Left lung (tissue), 10 donors: ENCODE results near the gene CHM. TPM values are rescaled to one million over a fixed set of nuclear protein-coding genes. Genes with fewer than 3 reads are reported as not detected.
"Not testable (repeated sequence)": the region's sequence is repeated elsewhere in the genome, so short reads cannot be mapped to it uniquely, and the experiment has no call there.

Experiments
- ATAC-seq: fragments of 200-7000 bp; cut with Tn5 transposase; one replicate; pipeline ENCODE4 v1.9.1; 2020; ENCODE audit warnings: moderate library complexity
- DNase-seq, 4 donors: peaks; one replicate each; pipeline ENCODE4 v3.0.0-alpha.2; 2013 to 2020
- H3K27ac ChIP-seq, 2 donors: fragments of 200-600 bp; sonication (generic) in 1 of 2; one replicate each; pipeline versions ENCODE4 v1.5.0 to v1.8.0; 2020 to 2021
- H3K27me3 ChIP-seq, 2 donors: fragments of 200-600 bp; sonication (generic) in 1 of 2; one replicate each; pipeline versions ENCODE4 v1.5.0 to v1.8.0; 2020 to 2021
- H3K36me3 ChIP-seq, 2 donors: fragments of 200-600 bp; sonication (generic) in 1 of 2; one replicate each; pipeline versions ENCODE4 v1.5.0 to v1.8.0; 2020 to 2021
- H3K4me1 ChIP-seq, 2 donors: fragments of 200-600 bp; one replicate each; pipeline ENCODE4 v1.8.0; 2021
- H3K4me3 ChIP-seq, 2 donors: fragments of 200-600 bp; sonication (generic) in 1 of 2; one replicate each; pipeline versions ENCODE4 v1.5.0 to v1.8.0; 2020 to 2021; ENCODE audit warnings: mild to moderate bottlenecking in 1 of 2
- H3K9me3 ChIP-seq, 2 donors: fragments of 200-600 bp; sonication (generic) in 1 of 2; one replicate each; pipeline versions ENCODE4 v1.5.0 to v1.8.0; 2020 to 2021
- intact Hi-C, 2 donors: fragments of 100-400 bp; cut with DNase I; formaldehyde crosslinking; loops; one replicate each; pipeline versions ENCODE4 v1.11.2 to v1.14.2; 2022
- polyA plus RNA-seq, 6 donors: library from polyadenylated mRNA; unstranded; fragments of 120-200 nt; gene quantifications; one replicate each; pipeline ENCODE4 v1.2.1, GENCODE V29; 2013; ENCODE audit not compliant: insufficient read length in 6 of 6
- total RNA-seq, 2 donors: library from RNA; stranded (reverse); fragmentation: NEBNext Ultra II Directional; extraction: Animal tissue kit (Norgen Biotek cat#: 25700); gene quantifications; one replicate each; pipeline ENCODE4 v1.2.1, GENCODE V29; 2021
- TF ChIP-seq, protein P1 (sequence below), 2 donors: fragments of 200-600 bp; sonication (generic) in 1 of 2; IDR thresholded peaks; one replicate each; pipeline versions ENCODE4 v1.5.0 to v1.8.0; 2021; ENCODE audit warnings: antibody characterized with exemption in 2 of 2
- donor health status: DM: no; HTN: yes; CAD: no.
- donor health status: DM: no; HTN: no; CAD: no.

Gene CHM
- total and polyA plus RNA-seq, 8 donors: 19.6 to 25.2 (median 21.3) TPM

DNA sequence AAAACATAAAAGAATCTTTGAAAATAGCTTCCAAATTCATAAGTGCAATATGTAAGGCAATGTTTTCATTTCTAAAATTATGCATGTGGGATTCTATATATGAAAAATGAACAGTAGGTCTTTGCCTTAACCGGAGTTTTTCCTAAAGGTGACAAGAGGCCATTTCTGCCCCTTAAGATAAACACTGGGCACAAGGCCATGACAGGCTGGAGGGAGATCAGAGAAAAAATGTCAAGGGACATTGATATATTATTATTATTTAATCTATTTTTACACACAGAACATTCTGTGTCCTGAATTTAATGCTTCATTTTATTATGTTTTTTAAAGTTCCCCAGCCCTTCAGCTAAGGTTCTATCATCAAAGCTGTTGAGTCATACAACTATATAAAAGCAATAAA is 118.8 kb downstream of the CHM start:
- TF ChIP-seq, protein P1, sequence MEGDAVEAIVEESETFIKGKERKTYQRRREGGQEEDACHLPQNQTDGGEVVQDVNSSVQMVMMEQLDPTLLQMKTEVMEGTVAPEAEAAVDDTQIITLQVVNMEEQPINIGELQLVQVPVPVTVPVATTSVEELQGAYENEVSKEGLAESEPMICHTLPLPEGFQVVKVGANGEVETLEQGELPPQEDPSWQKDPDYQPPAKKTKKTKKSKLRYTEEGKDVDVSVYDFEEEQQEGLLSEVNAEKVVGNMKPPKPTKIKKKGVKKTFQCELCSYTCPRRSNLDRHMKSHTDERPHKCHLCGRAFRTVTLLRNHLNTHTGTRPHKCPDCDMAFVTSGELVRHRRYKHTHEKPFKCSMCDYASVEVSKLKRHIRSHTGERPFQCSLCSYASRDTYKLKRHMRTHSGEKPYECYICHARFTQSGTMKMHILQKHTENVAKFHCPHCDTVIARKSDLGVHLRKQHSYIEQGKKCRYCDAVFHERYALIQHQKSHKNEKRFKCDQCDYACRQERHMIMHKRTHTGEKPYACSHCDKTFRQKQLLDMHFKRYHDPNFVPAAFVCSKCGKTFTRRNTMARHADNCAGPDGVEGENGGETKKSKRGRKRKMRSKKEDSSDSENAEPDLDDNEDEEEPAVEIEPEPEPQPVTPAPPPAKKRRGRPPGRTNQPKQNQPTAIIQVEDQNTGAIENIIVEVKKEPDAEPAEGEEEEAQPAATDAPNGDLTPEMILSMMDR (IDR thresholded peaks at IDR 0.05): no peak
- intact Hi-C loops: no loop called here
- ATAC-seq: no peak
- Histone ChIP-seq H3K27ac (no peak overlapping the region), H3K9me3 (no peaks in the 10 kb centered on the region), H3K4me3 (no peak overlapping the region), H3K27me3 (no peaks in the 10 kb centered on the region), H3K4me1 (no peaks in the 10 kb centered on the region), H3K36me3 (no peaks in the 10 kb centered on the region)
- DNase-seq: no peak

DNA sequence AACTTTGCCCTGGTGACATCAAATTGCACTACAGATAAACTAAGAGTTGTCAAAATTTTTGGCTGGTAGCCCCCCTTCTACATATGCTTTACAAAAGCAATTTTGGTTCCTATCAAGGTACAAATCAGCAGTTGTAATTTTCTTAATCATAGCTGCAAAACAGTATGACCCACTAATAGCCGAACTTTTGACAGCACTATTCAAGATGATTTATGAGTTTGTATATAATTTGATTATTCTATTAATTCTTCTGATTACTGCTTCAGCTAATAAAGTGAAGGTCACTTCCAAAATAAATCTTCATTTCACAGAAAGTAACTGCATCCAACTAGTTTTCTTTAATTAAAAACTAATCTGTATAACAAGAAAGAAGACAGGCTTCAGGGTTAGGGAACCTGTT is 119.6 kb downstream of the CHM start:
- no peak overlapping the region for H3K27ac ChIP-seq
- intact Hi-C loops: no loop called here
- no peak overlapping the region for H3K4me3 ChIP-seq
- TF ChIP-seq, protein P1 (IDR thresholded peaks at IDR 0.05): no peak
- H3K4me1 ChIP-seq: no peaks in the 10 kb centered on the region
- no peak for DNase-seq
- no peaks in the 10 kb centered on the region for H3K27me3 ChIP-seq
- no peak for ATAC-seq
- H3K36me3 ChIP-seq: no peaks in the 10 kb centered on the region
- H3K9me3 ChIP-seq: no peaks in the 10 kb centered on the region

DNA sequence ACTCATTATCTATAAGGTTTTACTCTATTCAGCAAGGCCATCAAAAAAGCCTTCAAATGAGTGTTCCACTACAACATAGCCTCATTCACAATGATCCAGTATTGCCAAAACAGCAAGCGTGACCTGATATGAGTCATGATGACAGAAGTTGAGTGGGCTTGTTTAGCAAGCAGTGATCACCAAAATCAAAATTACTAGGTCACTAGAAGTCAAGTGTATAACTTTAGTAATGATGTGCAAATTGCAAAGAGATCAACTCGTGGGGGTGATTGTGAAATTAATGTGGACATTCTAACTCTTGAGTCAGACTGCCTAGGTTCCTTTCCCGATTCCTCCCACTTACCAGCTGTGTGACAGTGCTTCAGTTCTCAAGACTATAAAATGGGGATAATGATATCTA is 124.5 kb downstream of the CHM start:
- ATAC-seq: peak; percentile 53

DNA sequence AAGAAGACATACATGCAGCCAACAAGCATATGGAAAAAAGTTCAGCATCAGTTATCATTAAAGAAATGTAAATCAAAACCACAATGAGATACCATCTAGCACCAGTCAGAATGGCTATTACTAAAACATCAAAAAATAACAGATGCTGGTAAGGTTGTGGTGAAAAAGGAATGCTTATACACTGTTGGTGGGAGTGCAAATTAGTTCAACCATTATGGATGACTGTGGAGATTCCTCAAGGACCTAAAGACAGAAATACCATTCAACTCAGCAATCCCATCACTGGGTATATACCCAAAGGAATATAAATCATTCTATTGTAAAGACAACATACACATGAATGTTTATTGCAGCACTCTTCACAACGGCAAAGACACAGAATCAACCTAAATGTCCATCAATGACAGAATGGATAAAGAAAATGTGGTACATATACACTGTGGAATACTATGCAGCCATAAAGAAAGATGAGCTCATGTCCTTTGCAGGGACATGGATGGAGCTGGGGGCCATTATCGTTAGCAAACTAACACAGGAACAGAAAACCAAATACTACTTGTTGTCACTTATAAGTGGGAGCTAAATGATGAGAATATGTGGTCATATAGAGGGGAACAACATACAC is 130.6 kb downstream of the CHM start:
- H3K4me1 ChIP-seq, H3K36me3 ChIP-seq, DNase-seq, H3K4me3 ChIP-seq, ATAC-seq, H3K27me3 ChIP-seq, H3K27ac ChIP-seq, intact Hi-C loops, H3K9me3 ChIP-seq: not testable (repeated sequence)

More for the DNA sequence above, 124.5 kb downstream of the CHM start:
- intact Hi-C loops: no loop called here
- Histone ChIP-seq H3K27ac (no peak overlapping the region), H3K4me1 (no peaks in the 10 kb centered on the region), H3K9me3 (no peaks in the 10 kb centered on the region), H3K36me3 (no peaks in the 10 kb centered on the region), H3K4me3 (no peak overlapping the region), H3K27me3 (no peaks in the 10 kb centered on the region)
- TF ChIP-seq, protein P1 (IDR thresholded peaks at IDR 0.05): no peak
- peak in 2 of 4 donors; percentile 4 to 25 for DNase-seq

DNA sequence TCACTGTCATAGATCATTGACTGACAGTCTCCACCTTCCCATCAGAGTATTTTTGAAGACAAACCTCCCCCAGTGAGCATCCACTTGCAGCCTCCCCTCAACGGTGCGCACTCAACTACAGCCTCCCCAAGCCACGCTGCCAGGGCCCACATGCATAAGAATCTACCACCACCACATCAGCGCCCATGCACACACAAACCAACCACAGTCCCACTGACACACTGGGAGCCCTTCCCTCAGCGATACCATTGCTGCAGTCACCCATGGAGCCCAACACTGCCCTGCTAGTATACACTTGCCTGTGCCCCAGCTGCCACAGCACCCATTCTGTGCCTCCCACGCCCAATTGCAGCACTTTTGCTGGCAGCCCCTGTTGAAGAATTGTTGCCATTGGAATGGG is 132.9 kb downstream of the CHM start:
- no peaks in the 10 kb centered on the region for H3K9me3 ChIP-seq

More for the DNA sequence above, 132.9 kb downstream of the CHM start:
- Histone ChIP-seq H3K4me1 (no peaks in the 10 kb centered on the region), H3K27ac (no peak overlapping the region), H3K36me3 (no peaks in the 10 kb centered on the region), H3K27me3 (no peaks in the 10 kb centered on the region), H3K4me3 (no peak overlapping the region)
- intact Hi-C loops: no loop called here
- no peak for DNase-seq
- TF ChIP-seq, protein P1 (IDR thresholded peaks at IDR 0.05): no peak
- no peak for ATAC-seq
